ENCODE results near the gene FGF8.

Gene FGF8

GRCh38 chr10:101814466-101815071 lies 38.7 kb upstream of the FGF8 start:
- peak overlapping the region; percentile 78; the same call in 1 of the 2 replicates for H3K9ac ChIP-seq (ENCODE audit: low read length)
- H3K9me3 ChIP-seq (ENCODE audit: insufficient read depth, low read length), result no peaks in the 10 kb centered on the region
- H3K4me3 ChIP-seq (ENCODE audit: low read length), result peak overlapping the region; percentile 92
- no peaks in the 10 kb centered on the region for H3K27me3 ChIP-seq (ENCODE audit: low read depth, low read length)
- no peak overlapping the region for H2AFZ ChIP-seq (ENCODE audit: low read depth, low read length)
- peaks cover 7% of the 10 kb centered on the region for H3K36me3 ChIP-seq (replicated peaks; ENCODE audit: low read depth, low read length)
- peak overlapping the region; percentile 82 for H3K4me2 ChIP-seq (ENCODE audit: low read length)
- H3K4me1 ChIP-seq (ENCODE audit: low read length), result peaks cover 17% of the 10 kb centered on the region
- no peak overlapping the region for H3K27ac ChIP-seq (ENCODE audit: low read length)
- H3K79me2 ChIP-seq (ENCODE audit: low read length), result peaks cover 87% of the 10 kb centered on the region
- TF ChIP-seq CTCF (IDR thresholded peaks at IDR 0.05; ENCODE audit: low read depth, low read length) (no peak), EZH2phosphoT487 (IDR thresholded peaks at IDR 0.05; ENCODE audit: low read depth) (no peak)
- H4K20me1 ChIP-seq (ENCODE audit: insufficient read depth, low read length), result peaks cover 63% of the 10 kb centered on the region

GRCh38 chr10:101812606-101813005 lies 36.7 kb upstream of the FGF8 start:
- TF ChIP-seq CTCF (IDR thresholded peaks at IDR 0.05; ENCODE audit: low read depth, low read length), result no peak
- no peak for TF ChIP-seq EZH2phosphoT487 (IDR thresholded peaks at IDR 0.05; ENCODE audit: low read depth)
- H4K20me1 ChIP-seq (ENCODE audit: insufficient read depth, low read length), result peaks cover 65% of the 10 kb centered on the region
- no peak overlapping the region for H2AFZ ChIP-seq (ENCODE audit: low read depth, low read length)
- H3K9me3 ChIP-seq (ENCODE audit: insufficient read depth, low read length), result no peaks in the 10 kb centered on the region
- H3K36me3 ChIP-seq (replicated peaks; ENCODE audit: low read depth, low read length), result peaks cover 18% of the 10 kb centered on the region
- H3K79me2 ChIP-seq (ENCODE audit: low read length), result peaks cover 73% of the 10 kb centered on the region
- H3K27ac ChIP-seq (ENCODE audit: low read length), result no peak overlapping the region
- no peak overlapping the region for H3K9ac ChIP-seq (ENCODE audit: low read length)
- no peak overlapping the region for H3K4me3 ChIP-seq (ENCODE audit: low read length)
- H3K27me3 ChIP-seq (ENCODE audit: low read depth, low read length), result no peaks in the 10 kb centered on the region
- H3K4me2 ChIP-seq (ENCODE audit: low read length), result no peak overlapping the region
- H3K4me1 ChIP-seq (ENCODE audit: low read length), result peaks cover 9% of the 10 kb centered on the region

GRCh38 chr10:101807158-101807557 lies 31.2 kb upstream of the FGF8 start:
- Histone ChIP-seq H3K9ac (ENCODE audit: low read length) (no peak overlapping the region), H3K4me2 (ENCODE audit: low read length) (no peak overlapping the region), H3K4me3 (ENCODE audit: low read length) (no peak overlapping the region), H3K9me3 (ENCODE audit: insufficient read depth, low read length) (no peaks in the 10 kb centered on the region), H2AFZ (ENCODE audit: low read depth, low read length) (no peak overlapping the region), H4K20me1 (ENCODE audit: insufficient read depth, low read length) (peaks cover 14% of the 10 kb centered on the region), H3K4me1 (ENCODE audit: low read length) (no peaks in the 10 kb centered on the region), H3K36me3 (replicated peaks; ENCODE audit: low read depth, low read length) (peaks cover 31% of the 10 kb centered on the region), H3K27me3 (ENCODE audit: low read depth, low read length) (no peaks in the 10 kb centered on the region), H3K27ac (ENCODE audit: low read length) (no peak overlapping the region), H3K79me2 (ENCODE audit: low read length) (peaks cover 19% of the 10 kb centered on the region)
- no peak for TF ChIP-seq EZH2phosphoT487 (IDR thresholded peaks at IDR 0.05; ENCODE audit: low read depth)
- no peak for TF ChIP-seq CTCF (IDR thresholded peaks at IDR 0.05; ENCODE audit: low read depth, low read length)

- Histone ChIP-seq H3K36me3 (replicated peaks; ENCODE audit: low read depth, low read length) (peaks cover 43% of the 10 kb centered on the region), H3K9me3 (ENCODE audit: insufficient read depth, low read length) (no peaks in the 10 kb centered on the region), H3K9ac (ENCODE audit: low read length) (no peak overlapping the region), H3K4me3 (ENCODE audit: low read length) (no peak overlapping the region), H3K4me1 (ENCODE audit: low read length) (no peaks in the 10 kb centered on the region), H4K20me1 (ENCODE audit: insufficient read depth, low read length) (peaks cover 6% of the 10 kb centered on the region; the same call in 1 of the 2 replicates), H3K27me3 (ENCODE audit: low read depth, low read length) (no peaks in the 10 kb centered on the region), H2AFZ (ENCODE audit: low read depth, low read length) (no peak overlapping the region), H3K4me2 (ENCODE audit: low read length) (no peak overlapping the region), H3K27ac (ENCODE audit: low read length) (no peak overlapping the region), H3K79me2 (ENCODE audit: low read length) (0 out of 2 replicates have a peak, but pooled peaks cover 6% of the 10 kb centered on the region)
- TF ChIP-seq EZH2phosphoT487 (IDR thresholded peaks at IDR 0.05; ENCODE audit: low read depth), result no peak
- TF ChIP-seq CTCF (IDR thresholded peaks at IDR 0.05; ENCODE audit: low read depth, low read length), result no peak
Measured at GRCh38 chr10:101803511-101803910, 27.6 kb upstream of the FGF8 start.
